ENCODE data around the gene MID1IP1. TPM values are rescaled to one million over a fixed set of nuclear protein-coding genes. Genes with fewer than 3 reads are reported as not detected.

The MID1IP1 gene
- total and polyA plus RNA-seq, 10 of the 15 experiments (the other 5 are each of a cell fraction or from before 2014, with no cell fraction given): 0.21 to 62.2 (median 14.6) TPM

- TF ChIP-seq ZBTB4 (CRISPR knock-in tag; IDR thresholded peaks at IDR 0.05) (no peak), ASH2L (IDR thresholded peaks at IDR 0.05; ENCODE audit: borderline replicate concordance, low read depth) (no peak), CBX3 (IDR thresholded peaks at IDR 0.05; ENCODE audit: borderline replicate concordance, low read depth) (no peak), SMC3 (IDR thresholded peaks at IDR 0.05; ENCODE audit: borderline replicate concordance, low read length) (peak; percentile 19; the same call in 1 of the 2 replicates), RAD21 (IDR thresholded peaks at IDR 0.05; ENCODE audit: insufficient read depth, low read depth, low read length) (peak; percentile 42), ZSCAN29 (IDR thresholded peaks at IDR 0.05) (no peak), MTA3 (IDR thresholded peaks at IDR 0.05; ENCODE audit: borderline replicate concordance, low read length) (no peak)
Observed at GRCh38 chrX:38799995-38800580, 1.2 kb upstream of the MID1IP1 start (continued).

- Histone ChIP-seq H3K4me2 (ENCODE audit: control insufficient read depth, insufficient read depth) (peak overlapping the region; percentile 0), H3K4me3 (peak overlapping the region; percentile 70), H3K4me1 (ENCODE audit: control insufficient read depth, insufficient read depth, low read length) (no peaks in the 10 kb centered on the region), H3K27me3 (replicated peaks in 1 of 2; ENCODE audit: control insufficient read depth in 2 of 2, insufficient read depth in 2 of 2, low read length in 1 of 2) (no peaks in the 10 kb centered on the region), H3K9ac (ENCODE audit: control insufficient read depth, insufficient read depth, low read length) (peak overlapping the region; percentile 62), H3K9me3 (replicated peaks; ENCODE audit: control insufficient read depth, insufficient read depth, low read length) (no peaks in the 10 kb centered on the region; the same call in 2 of the 3 replicates), H3K79me2 (ENCODE audit: control insufficient read depth, insufficient read depth, low read length) (peaks cover 60% of the 10 kb centered on the region), H3K27ac (ENCODE audit: control insufficient read depth, insufficient read depth) (peak overlapping the region; percentile 82), H2AFZ (ENCODE audit: control insufficient read depth, low read depth, low read length) (no peak overlapping the region), H4K20me1 (ENCODE audit: control insufficient read depth, insufficient read depth) (no peaks in the 10 kb centered on the region), H3K36me3 (ENCODE audit: control insufficient read depth in 2 of 2, insufficient read depth in 2 of 2, low read length in 1 of 2) (no peaks in the 10 kb centered on the region)
- BruUV-seq (replicated peaks): TSS peak; percentile 94
- WGBS (ENCODE audit: insufficient coverage, insufficient replicate concordance, low lambda C conversion rate, missing lambda C conversion rate): 66% methylated on average over 3 of the region's 3 CpGs
- SMC1A ChIA-PET (ENCODE audit: uncharacterized antibody, unreplicated experiment): interaction anchor here (0.7 to 2.4 kb wide), 8 partner anchors 8 to 181 kb away, joined by 3 to 16 read pairs (median 4); no protein-coding TSS in a partner anchor
- in situ Hi-C loops (cut with MboI): loop anchor here (10.0 kb wide), 1 partner anchor 172 kb away; no protein-coding TSS in a partner anchor
- DNase-seq (ENCODE audit: low read depth, low spot score): no peak
- POLR2A ChIA-PET: interaction anchor here (0.7 to 2.1 kb wide), 5 partner anchors 8 to 1048 kb away, joined by 3 to 7 read pairs (median 4); no protein-coding TSS in a partner anchor
- CTCF ChIA-PET: no interaction called here
- ATAC-seq: peak; percentile 4; the same call in 2 of the 3 replicates
- FAIRE-seq: no peak
- RAD21 ChIA-PET (ENCODE audit: unreplicated experiment): interaction anchor here (0.7 to 2.2 kb wide), 7 partner anchors 77 to 379 kb away, joined by 3 to 10 read pairs (median 3); no protein-coding TSS in a partner anchor
- intact Hi-C loops (cut with micrococcal nuclease; ENCODE audit: unreplicated experiment): loop anchor here (10.0 kb wide), 1 partner anchor 352 kb away; no protein-coding TSS in a partner anchor
- TF ChIP-seq PML (IDR thresholded peaks at IDR 0.05; ENCODE audit: low read length) (no peak), IRF3 (IDR thresholded peaks at IDR 0.05) (no peak), ATF7 (IDR thresholded peaks at IDR 0.05; ENCODE audit: low read depth) (no peak), MTA2 (IDR thresholded peaks at IDR 0.05; ENCODE audit: low read depth) (no peak), SMAD1 (IDR thresholded peaks at IDR 0.05; ENCODE audit: low read depth, partially characterized antibody) (no peak)
- TF ChIP-seq, protein P1, sequence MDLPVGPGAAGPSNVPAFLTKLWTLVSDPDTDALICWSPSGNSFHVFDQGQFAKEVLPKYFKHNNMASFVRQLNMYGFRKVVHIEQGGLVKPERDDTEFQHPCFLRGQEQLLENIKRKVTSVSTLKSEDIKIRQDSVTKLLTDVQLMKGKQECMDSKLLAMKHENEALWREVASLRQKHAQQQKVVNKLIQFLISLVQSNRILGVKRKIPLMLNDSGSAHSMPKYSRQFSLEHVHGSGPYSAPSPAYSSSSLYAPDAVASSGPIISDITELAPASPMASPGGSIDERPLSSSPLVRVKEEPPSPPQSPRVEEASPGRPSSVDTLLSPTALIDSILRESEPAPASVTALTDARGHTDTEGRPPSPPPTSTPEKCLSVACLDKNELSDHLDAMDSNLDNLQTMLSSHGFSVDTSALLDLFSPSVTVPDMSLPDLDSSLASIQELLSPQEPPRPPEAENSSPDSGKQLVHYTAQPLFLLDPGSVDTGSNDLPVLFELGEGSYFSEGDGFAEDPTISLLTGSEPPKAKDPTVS (IDR thresholded peaks at IDR 0.05; ENCODE audit: low read depth, low read length): no peak
- TF ChIP-seq, protein P2, sequence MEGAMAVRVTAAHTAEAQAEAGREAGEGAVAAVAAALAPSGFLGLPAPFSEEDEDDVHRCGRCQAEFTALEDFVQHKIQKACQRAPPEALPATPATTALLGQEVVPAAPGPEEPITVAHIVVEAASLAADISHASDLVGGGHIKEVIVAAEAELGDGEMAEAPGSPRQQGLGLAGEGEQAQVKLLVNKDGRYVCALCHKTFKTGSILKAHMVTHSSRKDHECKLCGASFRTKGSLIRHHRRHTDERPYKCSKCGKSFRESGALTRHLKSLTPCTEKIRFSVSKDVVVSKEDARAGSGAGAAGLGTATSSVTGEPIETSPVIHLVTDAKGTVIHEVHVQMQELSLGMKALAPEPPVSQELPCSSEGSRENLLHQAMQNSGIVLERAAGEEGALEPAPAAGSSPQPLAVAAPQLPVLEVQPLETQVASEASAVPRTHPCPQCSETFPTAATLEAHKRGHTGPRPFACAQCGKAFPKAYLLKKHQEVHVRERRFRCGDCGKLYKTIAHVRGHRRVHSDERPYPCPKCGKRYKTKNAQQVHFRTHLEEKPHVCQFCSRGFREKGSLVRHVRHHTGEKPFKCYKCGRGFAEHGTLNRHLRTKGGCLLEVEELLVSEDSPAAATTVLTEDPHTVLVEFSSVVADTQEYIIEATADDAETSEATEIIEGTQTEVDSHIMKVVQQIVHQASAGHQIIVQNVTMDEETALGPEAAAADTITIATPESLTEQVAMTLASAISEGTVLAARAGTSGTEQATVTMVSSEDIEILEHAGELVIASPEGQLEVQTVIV (IDR thresholded peaks at IDR 0.05; ENCODE audit: borderline replicate concordance, partially characterized antibody): no peak
Observed at GRCh38 chrX:38803243-38803587, 2.0 kb downstream of the MID1IP1 start.
